ENCODE data around the gene OR2AG2. TPM values are rescaled to one million over a fixed set of nuclear protein-coding genes. Genes with fewer than 3 reads are reported as not detected.

OR2AG2 gene
- total RNA-seq, 2 donors from 2014 or later, result not detected

DNA sequence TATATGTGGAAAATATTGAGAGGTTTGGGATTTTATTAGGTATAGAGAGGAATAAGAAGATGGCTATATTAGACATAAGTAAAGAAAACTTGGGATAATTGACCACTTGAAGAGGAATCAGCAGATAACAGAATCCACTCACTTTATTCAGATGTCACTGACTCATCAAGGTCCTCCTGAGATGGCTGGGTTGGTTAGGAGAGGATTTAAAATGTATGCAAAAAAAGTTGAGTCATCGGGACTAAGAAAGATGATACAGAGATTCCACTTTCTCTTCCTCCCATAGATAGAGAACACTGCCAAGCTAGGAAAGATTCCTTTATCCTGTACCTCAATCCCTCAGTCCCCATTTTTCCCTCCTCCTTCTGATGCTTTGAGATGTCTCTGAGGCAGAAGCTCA is 27.6 kb upstream of the OR2AG2 start, which contains the start of gene OR6A2:
OR6A2 (minus strand) TSS at position 288 of the 400 bp plus-strand sequence. CDS start 3,981 bp downstream, outside the sequence.
- TF ChIP-seq CTCF (IDR thresholded peaks at IDR 0.05), result no peak
- Histone ChIP-seq H3K4me1 (no peaks in the 10 kb centered on the region), H3K36me3 (no peaks in the 10 kb centered on the region), H3K9me3 (no peaks in the 10 kb centered on the region), H3K27ac (no peak within 1 kb of the TSS), H3K4me3 (no peak within 1 kb of the TSS), H3K27me3 (no peaks in the 10 kb centered on the region)
- no peak for DNase-seq (ENCODE audit: low spot score)

DNA sequence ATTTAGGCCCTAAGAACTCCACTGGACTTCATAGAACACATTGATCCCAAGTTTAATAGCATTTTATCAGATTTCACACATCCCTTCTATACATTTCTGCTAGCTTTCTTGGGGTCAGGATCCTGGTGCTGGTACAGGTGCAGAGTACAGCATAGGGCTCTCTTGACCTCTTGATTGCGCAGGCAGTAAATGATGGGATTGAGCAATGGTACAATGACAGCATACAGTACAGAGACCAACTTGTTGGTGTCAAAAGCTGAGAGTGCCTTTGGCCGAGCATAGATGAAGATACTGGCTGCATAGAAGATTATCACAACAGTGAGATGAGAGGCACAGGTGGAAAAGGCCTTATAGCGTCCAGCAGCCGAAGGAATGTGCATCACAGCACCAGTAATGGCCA is 22.9 kb upstream of the OR2AG2 start:
- no peaks in the 10 kb centered on the region for H3K4me1 ChIP-seq
- H3K36me3 ChIP-seq, result no peaks in the 10 kb centered on the region
- no peak for TF ChIP-seq CTCF (IDR thresholded peaks at IDR 0.05)
- no peaks in the 10 kb centered on the region for H3K9me3 ChIP-seq
- no peak for DNase-seq (ENCODE audit: low spot score)
- no peaks in the 10 kb centered on the region for H3K27me3 ChIP-seq
- H3K27ac ChIP-seq, result no peak overlapping the region
- no peak overlapping the region for H3K4me3 ChIP-seq

GRCh38 chr11:6790546-6790945 is 18.8 kb upstream of the OR2AG2 start:
- Histone ChIP-seq H3K4me3 (no peak overlapping the region), H3K36me3 (no peaks in the 10 kb centered on the region), H3K27me3 (no peaks in the 10 kb centered on the region), H3K27ac (no peak overlapping the region), H3K4me1 (no peaks in the 10 kb centered on the region), H3K9me3 (no peaks in the 10 kb centered on the region)
- no peak for DNase-seq (ENCODE audit: low spot score)
- TF ChIP-seq CTCF (IDR thresholded peaks at IDR 0.05), result no peak

DNA sequence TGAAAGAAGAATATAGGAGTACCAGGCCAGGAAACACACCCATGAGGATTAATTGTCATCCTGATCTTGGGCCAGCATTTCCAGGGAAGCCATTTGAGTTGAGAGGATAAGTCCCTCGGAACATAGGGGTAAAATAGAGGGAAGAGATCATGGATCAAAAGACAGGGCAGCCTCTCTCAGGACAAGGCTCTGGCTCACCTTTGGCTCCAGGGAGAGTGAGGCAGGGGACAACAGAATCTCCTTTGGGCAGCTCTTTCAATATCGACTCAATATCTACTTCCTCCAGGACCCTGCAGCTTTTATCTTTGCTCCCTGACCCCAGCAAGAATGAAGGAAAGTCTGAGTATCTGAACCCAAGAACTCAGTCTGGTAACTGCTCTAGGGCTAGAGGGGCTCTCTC is 10.9 kb upstream of the OR2AG2 start, which contains the start of gene OR2AG1:
OR2AG1 (plus strand) TSS at position 301 of the 400 bp plus-strand sequence. CDS start 2,018 bp downstream, outside the sequence.
- H3K9me3 ChIP-seq, result no peaks in the 10 kb centered on the region
- no peaks in the 10 kb centered on the region for H3K36me3 ChIP-seq
- no peaks in the 10 kb centered on the region for H3K4me1 ChIP-seq
- no peak within 1 kb of the TSS for H3K4me3 ChIP-seq
- H3K27me3 ChIP-seq, result no peaks in the 10 kb centered on the region
- no peak for TF ChIP-seq CTCF (IDR thresholded peaks at IDR 0.05)
- DNase-seq (ENCODE audit: low spot score), result no peak
- H3K27ac ChIP-seq, result no peak within 1 kb of the TSS

GRCh38 chr11:6780829-6781228 is 9.1 kb upstream of the OR2AG2 start:
- Histone ChIP-seq H3K27ac (no peak overlapping the region), H3K27me3 (no peaks in the 10 kb centered on the region), H3K36me3 (no peaks in the 10 kb centered on the region), H3K9me3 (no peaks in the 10 kb centered on the region), H3K4me3 (no peak overlapping the region), H3K4me1 (no peaks in the 10 kb centered on the region)
- TF ChIP-seq CTCF (IDR thresholded peaks at IDR 0.05), result no peak
- DNase-seq (ENCODE audit: low spot score), result no peak

DNA sequence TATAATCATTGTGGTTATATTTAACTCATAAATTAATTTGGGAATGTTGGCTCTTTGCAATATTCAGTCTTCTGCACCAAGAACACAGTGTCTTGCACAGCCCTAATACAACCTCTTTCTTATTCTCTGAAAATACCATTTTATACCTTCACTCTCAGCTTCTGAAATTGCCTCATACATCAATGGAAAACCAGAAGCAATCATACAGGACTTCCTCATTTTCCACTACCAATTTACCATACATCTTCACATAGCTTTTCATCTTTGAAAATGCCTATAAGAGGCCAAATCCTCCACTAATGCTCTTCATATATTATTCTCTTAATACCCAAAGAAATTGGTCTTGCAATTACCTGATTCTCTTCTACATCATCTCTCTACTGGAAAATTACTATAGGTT is 6.7 kb upstream of the OR2AG2 start:
- Histone ChIP-seq H3K36me3 (no peaks in the 10 kb centered on the region), H3K9me3 (no peaks in the 10 kb centered on the region), H3K27ac (no peak overlapping the region), H3K27me3 (no peaks in the 10 kb centered on the region), H3K4me3 (no peak overlapping the region), H3K4me1 (no peaks in the 10 kb centered on the region)
- no peak for TF ChIP-seq CTCF (IDR thresholded peaks at IDR 0.05)
- DNase-seq (ENCODE audit: low spot score), result no peak

Data from right atrium auricular region (tissue), 2 donors.